GM23338 (cell line): ENCODE results near the gene MMP25.

Experiments used
- CREB1 ChIP-seq: fragments of 250-450 bp; sonication (Bioruptor Pico); IDR thresholded peaks from 2 replicates; pipeline ENCODE4 v1.5.0; 2020; ENCODE audit warnings: low read depth, mild to moderate bottlenecking, moderate library complexity
- EZH2 ChIP-seq: fragments of 200-600 bp; sonication (generic); IDR thresholded peaks from one replicate; pipeline ENCODE4 v1.8.0; 2017; ENCODE audit warnings: antibody characterized with exemption, mild to moderate bottlenecking, low read depth; ENCODE audit not compliant: unreplicated experiment
- EZH2phosphoT487 ChIP-seq: fragments of 200-600 bp; sonication (generic); IDR thresholded peaks from one replicate; pipeline ENCODE4 v1.8.1; 2018; ENCODE audit warnings: antibody characterized with exemption; ENCODE audit not compliant: unreplicated experiment
- JUNB ChIP-seq: IDR thresholded peaks from one replicate; pipeline ENCODE4 v1.6.1; 2016; ENCODE audit warnings: antibody characterized with exemption; ENCODE audit not compliant: unreplicated experiment
- NANOG ChIP-seq: IDR thresholded peaks from 2 replicates; pipeline ENCODE4 v1.6.1; 2016; ENCODE audit warnings: antibody characterized with exemption, borderline replicate concordance
- POLR2AphosphoS5 ChIP-seq: IDR thresholded peaks from 2 replicates; pipeline ENCODE4 v1.6.1; 2016; ENCODE audit warnings: antibody characterized with exemption, low read depth
- STAT1 ChIP-seq: IDR thresholded peaks from one replicate; pipeline ENCODE4 v1.6.1; 2016; ENCODE audit warnings: antibody characterized with exemption; ENCODE audit not compliant: unreplicated experiment
- ZNF114 ChIP-seq: fragments of 250-450 bp; sonication (Bioruptor Pico); IDR thresholded peaks from 2 replicates; pipeline ENCODE4 v1.5.0; 2020; ENCODE audit warnings: mild to moderate bottlenecking, moderate library complexity
- TF ChIP-seq, protein P1 (sequence below), 2 experiments: fragments of 200-600 bp in 1 of 2; sonication (generic) in 1 of 2; conservative IDR thresholded peaks; 2 replicates each; pipeline versions ENCODE4 v1.5.1 to v1.6.1; 2016 to 2017; ENCODE audit warnings: antibody characterized with exemption in 2 of 2, low read depth in 2 of 2, mild to moderate bottlenecking in 2 of 2, moderate library complexity in 1 of 2
- TF ChIP-seq, protein P2 (sequence below): IDR thresholded peaks from one replicate; pipeline ENCODE4 v1.6.1; 2018; ENCODE audit warnings: antibody characterized with exemption; ENCODE audit not compliant: unreplicated experiment
- TF ChIP-seq, protein P3 (sequence below): IDR thresholded peaks from 2 replicates; pipeline ENCODE4 v1.6.1; 2016; ENCODE audit warnings: antibody characterized with exemption

DNA sequence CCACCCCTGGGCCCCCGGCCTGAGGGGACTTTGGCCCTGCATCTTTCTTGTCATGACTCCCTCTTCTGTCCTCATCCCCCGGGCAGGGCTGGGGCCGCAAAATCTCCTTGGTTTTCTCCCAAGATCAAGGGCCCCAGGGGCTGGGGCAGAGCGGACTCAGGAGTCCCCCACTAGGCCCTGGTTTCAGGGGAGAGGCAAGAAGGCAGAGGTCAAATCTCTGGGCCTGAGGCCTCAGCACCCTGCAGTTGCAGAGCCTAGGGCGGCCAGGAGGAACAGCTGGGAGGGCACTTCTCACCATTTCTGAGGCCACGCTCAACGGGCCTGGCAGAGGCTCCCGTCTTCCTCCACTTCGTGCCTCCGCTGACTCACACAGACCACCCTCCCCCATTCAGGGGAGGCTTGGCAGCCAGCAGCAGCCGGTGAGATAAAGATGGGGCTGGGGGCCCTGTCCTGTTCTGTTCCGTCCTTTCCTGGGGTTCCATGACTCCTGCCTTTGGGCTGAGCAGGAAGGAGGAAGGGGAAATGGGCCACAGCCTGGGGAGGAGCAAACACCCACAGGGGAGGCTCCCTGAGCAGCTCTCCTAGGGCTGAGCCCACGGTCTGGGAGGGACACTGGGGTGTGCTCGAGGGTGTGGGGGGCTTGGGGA, 40.4 kb downstream of the MMP25 start:
- TF ChIP-seq, protein P1, sequence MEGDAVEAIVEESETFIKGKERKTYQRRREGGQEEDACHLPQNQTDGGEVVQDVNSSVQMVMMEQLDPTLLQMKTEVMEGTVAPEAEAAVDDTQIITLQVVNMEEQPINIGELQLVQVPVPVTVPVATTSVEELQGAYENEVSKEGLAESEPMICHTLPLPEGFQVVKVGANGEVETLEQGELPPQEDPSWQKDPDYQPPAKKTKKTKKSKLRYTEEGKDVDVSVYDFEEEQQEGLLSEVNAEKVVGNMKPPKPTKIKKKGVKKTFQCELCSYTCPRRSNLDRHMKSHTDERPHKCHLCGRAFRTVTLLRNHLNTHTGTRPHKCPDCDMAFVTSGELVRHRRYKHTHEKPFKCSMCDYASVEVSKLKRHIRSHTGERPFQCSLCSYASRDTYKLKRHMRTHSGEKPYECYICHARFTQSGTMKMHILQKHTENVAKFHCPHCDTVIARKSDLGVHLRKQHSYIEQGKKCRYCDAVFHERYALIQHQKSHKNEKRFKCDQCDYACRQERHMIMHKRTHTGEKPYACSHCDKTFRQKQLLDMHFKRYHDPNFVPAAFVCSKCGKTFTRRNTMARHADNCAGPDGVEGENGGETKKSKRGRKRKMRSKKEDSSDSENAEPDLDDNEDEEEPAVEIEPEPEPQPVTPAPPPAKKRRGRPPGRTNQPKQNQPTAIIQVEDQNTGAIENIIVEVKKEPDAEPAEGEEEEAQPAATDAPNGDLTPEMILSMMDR (conservative IDR thresholded peaks at IDR 0.05; ENCODE audit: low read depth in 2 of 2): no peak
- no peak for TF ChIP-seq STAT1
- no peak for TF ChIP-seq EZH2phosphoT487
- TF ChIP-seq, protein P2, sequence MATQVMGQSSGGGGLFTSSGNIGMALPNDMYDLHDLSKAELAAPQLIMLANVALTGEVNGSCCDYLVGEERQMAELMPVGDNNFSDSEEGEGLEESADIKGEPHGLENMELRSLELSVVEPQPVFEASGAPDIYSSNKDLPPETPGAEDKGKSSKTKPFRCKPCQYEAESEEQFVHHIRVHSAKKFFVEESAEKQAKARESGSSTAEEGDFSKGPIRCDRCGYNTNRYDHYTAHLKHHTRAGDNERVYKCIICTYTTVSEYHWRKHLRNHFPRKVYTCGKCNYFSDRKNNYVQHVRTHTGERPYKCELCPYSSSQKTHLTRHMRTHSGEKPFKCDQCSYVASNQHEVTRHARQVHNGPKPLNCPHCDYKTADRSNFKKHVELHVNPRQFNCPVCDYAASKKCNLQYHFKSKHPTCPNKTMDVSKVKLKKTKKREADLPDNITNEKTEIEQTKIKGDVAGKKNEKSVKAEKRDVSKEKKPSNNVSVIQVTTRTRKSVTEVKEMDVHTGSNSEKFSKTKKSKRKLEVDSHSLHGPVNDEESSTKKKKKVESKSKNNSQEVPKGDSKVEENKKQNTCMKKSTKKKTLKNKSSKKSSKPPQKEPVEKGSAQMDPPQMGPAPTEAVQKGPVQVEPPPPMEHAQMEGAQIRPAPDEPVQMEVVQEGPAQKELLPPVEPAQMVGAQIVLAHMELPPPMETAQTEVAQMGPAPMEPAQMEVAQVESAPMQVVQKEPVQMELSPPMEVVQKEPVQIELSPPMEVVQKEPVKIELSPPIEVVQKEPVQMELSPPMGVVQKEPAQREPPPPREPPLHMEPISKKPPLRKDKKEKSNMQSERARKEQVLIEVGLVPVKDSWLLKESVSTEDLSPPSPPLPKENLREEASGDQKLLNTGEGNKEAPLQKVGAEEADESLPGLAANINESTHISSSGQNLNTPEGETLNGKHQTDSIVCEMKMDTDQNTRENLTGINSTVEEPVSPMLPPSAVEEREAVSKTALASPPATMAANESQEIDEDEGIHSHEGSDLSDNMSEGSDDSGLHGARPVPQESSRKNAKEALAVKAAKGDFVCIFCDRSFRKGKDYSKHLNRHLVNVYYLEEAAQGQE: no peak
- TF ChIP-seq POLR2AphosphoS5: no peak; the same call in 1 of the 2 replicates
- TF ChIP-seq EZH2: no peak
- no peak for TF ChIP-seq CREB1
- TF ChIP-seq, protein P3, sequence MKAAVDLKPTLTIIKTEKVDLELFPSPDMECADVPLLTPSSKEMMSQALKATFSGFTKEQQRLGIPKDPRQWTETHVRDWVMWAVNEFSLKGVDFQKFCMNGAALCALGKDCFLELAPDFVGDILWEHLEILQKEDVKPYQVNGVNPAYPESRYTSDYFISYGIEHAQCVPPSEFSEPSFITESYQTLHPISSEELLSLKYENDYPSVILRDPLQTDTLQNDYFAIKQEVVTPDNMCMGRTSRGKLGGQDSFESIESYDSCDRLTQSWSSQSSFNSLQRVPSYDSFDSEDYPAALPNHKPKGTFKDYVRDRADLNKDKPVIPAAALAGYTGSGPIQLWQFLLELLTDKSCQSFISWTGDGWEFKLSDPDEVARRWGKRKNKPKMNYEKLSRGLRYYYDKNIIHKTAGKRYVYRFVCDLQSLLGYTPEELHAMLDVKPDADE: no peak
- TF ChIP-seq JUNB: no peak
- TF ChIP-seq NANOG: no peak
- no peak for TF ChIP-seq ZNF114 (CRISPR knock-in tag)
